ENCODE results near the gene SMIM43.
"Not testable (repeated sequence)": the region's sequence is repeated elsewhere in the genome, so short reads cannot be mapped to it uniquely, and the experiment has no call there.

SMIM43 gene

GRCh38 chr4:121778991-121779628 lies 14.1 kb upstream of the SMIM43 start:
- DNase-seq (ENCODE audit: low read depth) = no peak

- no peak for DNase-seq (ENCODE audit: low read depth)
These were observed 12.7 kb upstream of the SMIM43 start for GRCh38 chr4:121777625-121778024.

GRCh38 chr4:121776610-121777401 lies 11.8 kb upstream of the SMIM43 start:
- no peak for DNase-seq (ENCODE audit: low read depth)

- DNase-seq (ENCODE audit: low read depth) = no peak
These were observed 8.9 kb upstream of the SMIM43 start for GRCh38 chr4:121773883-121774282.

GRCh38 chr4:121771869-121772268 lies 6.9 kb upstream of the SMIM43 start:
- no peak for DNase-seq (ENCODE audit: low read depth)

- DNase-seq (ENCODE audit: low read depth) = no peak
These were observed 4.4 kb upstream of the SMIM43 start for GRCh38 chr4:121769341-121769740.

- DNase-seq (ENCODE audit: low read depth) = no peak
These were observed 2.2 kb upstream of the SMIM43 start for GRCh38 chr4:121767166-121767565.

GRCh38 chr4:121765971-121766538 lies 1.1 kb upstream of the SMIM43 start:
- DNase-seq (ENCODE audit: low read depth) = no peak

- no peak for DNase-seq (ENCODE audit: low read depth)
These were observed 373 bp upstream of the SMIM43 start for GRCh38 chr4:121765368-121765705.

GRCh38 chr4:121764303-121764701 lies 662 bp downstream of the SMIM43 start:
- DNase-seq (ENCODE audit: low read depth) = no peak

GRCh38 chr4:121760205-121760604 lies 4.8 kb downstream of the SMIM43 start:
- DNase-seq (ENCODE audit: low read depth) = no peak

GRCh38 chr4:121758925-121759568 lies 5.9 kb downstream of the SMIM43 start:
- no peak for DNase-seq (ENCODE audit: low read depth)

- not testable (repeated sequence) for DNase-seq (ENCODE audit: low read depth)
These were observed 12.8 kb downstream of the SMIM43 start for GRCh38 chr4:121752142-121752541.

- no peak for DNase-seq (ENCODE audit: low read depth)
These were observed 15.7 kb downstream of the SMIM43 start for GRCh38 chr4:121749225-121749624.

GRCh38 chr4:121742794-121743193 lies 22.2 kb downstream of the SMIM43 start:
- DNase-seq (ENCODE audit: low read depth) = no peak

GRCh38 chr4:121741751-121742150 lies 23.2 kb downstream of the SMIM43 start:
- DNase-seq (ENCODE audit: low read depth) = no peak

- DNase-seq (ENCODE audit: low read depth) = no peak
These were observed 24.1 kb downstream of the SMIM43 start for GRCh38 chr4:121740796-121741409.

GRCh38 chr4:121739575-121739974 lies 25.4 kb downstream of the SMIM43 start:
- DNase-seq (ENCODE audit: low read depth) = no peak

GRCh38 chr4:121738780-121739535 lies 26.0 kb downstream of the SMIM43 start:
- no peak for DNase-seq (ENCODE audit: low read depth)

GRCh38 chr4:121737846-121738554 lies 27.0 kb downstream of the SMIM43 start:
- DNase-seq (ENCODE audit: low read depth) = no peak

GRCh38 chr4:121736735-121737351 lies 28.1 kb downstream of the SMIM43 start:
- no peak for DNase-seq (ENCODE audit: low read depth)
